ENCODE measurements around the gene TOPBP1. TPM values are rescaled to one million over a fixed set of nuclear protein-coding genes. Genes with fewer than 3 reads are reported as not detected.
"Not testable (repeated sequence)": the region's sequence is repeated elsewhere in the genome, so short reads cannot be mapped to it uniquely, and the experiment has no call there.

TOPBP1 gene
- total RNA-seq, 4 donors from 2014 or later = 20.7 to 42.2 (median 28.7) TPM

GRCh38 chr3:133673746-133674145 lies 12.0 kb upstream of the TOPBP1 start:
- no peak for DNase-seq (ENCODE audit: low spot score)
- no peak for TF ChIP-seq CTCF (IDR thresholded peaks at IDR 0.05)
- no peak for ATAC-seq (ENCODE audit: low FRiP score)

GRCh38 chr3:133672461-133672860 lies 10.7 kb upstream of the TOPBP1 start:
- TF ChIP-seq CTCF (IDR thresholded peaks at IDR 0.05) = no peak
- ATAC-seq (ENCODE audit: low FRiP score) (no peak), DNase-seq (ENCODE audit: low spot score) (no peak)

- TF ChIP-seq CTCF (IDR thresholded peaks at IDR 0.05) = no peak
- DNase-seq (ENCODE audit: low spot score) (no peak), ATAC-seq (ENCODE audit: low FRiP score) (no peak)
Measured at GRCh38 chr3:133670525-133670995, 8.8 kb upstream of the TOPBP1 start.

- DNase-seq (ENCODE audit: low spot score) = no peak
- no peak for TF ChIP-seq CTCF (IDR thresholded peaks at IDR 0.05)
- ATAC-seq (ENCODE audit: low FRiP score) = no peak
Measured at GRCh38 chr3:133669949-133670524, 8.3 kb upstream of the TOPBP1 start.

- DNase-seq (ENCODE audit: low spot score) (no peak), ATAC-seq (ENCODE audit: low FRiP score) (no peak)
- TF ChIP-seq CTCF (IDR thresholded peaks at IDR 0.05) = no peak
Measured at GRCh38 chr3:133667118-133667517, 5.4 kb upstream of the TOPBP1 start.

GRCh38 chr3:133665188-133665587 lies 3.4 kb upstream of the TOPBP1 start:
- ATAC-seq (ENCODE audit: low FRiP score); DNase-seq (ENCODE audit: low spot score): not testable (repeated sequence)

- DNase-seq (ENCODE audit: low spot score) = no peak
- TF ChIP-seq CTCF (IDR thresholded peaks at IDR 0.05) = no peak
- ATAC-seq (ENCODE audit: low FRiP score) = no peak
Measured at GRCh38 chr3:133663569-133664313, 2.0 kb upstream of the TOPBP1 start.
